Testis (tissue), 2 donors: Measurements from ENCODE around the gene EIF4E1B.

Experiments used
- POLR2A ChIP-seq: fragments of 450-650 bp; IDR thresholded peaks from one replicate; pipeline ENCODE4 v1.6.1; 2017; ENCODE audit warnings: antibody characterized with exemption, mild to moderate bottlenecking, moderate library complexity
- TF ChIP-seq, protein P1 (sequence below), 3 experiments: fragments of 450-650 bp in 2 of 3; fragments of 200-600 bp in 1 of 3; sonication (generic) in 1 of 3; IDR thresholded peaks; one replicate each; pipeline ENCODE4 v1.5.1; 2016 to 2019; ENCODE audit warnings: antibody characterized with exemption in 3 of 3, mild to moderate bottlenecking in 2 of 3, moderate library complexity in 1 of 3

DNA sequence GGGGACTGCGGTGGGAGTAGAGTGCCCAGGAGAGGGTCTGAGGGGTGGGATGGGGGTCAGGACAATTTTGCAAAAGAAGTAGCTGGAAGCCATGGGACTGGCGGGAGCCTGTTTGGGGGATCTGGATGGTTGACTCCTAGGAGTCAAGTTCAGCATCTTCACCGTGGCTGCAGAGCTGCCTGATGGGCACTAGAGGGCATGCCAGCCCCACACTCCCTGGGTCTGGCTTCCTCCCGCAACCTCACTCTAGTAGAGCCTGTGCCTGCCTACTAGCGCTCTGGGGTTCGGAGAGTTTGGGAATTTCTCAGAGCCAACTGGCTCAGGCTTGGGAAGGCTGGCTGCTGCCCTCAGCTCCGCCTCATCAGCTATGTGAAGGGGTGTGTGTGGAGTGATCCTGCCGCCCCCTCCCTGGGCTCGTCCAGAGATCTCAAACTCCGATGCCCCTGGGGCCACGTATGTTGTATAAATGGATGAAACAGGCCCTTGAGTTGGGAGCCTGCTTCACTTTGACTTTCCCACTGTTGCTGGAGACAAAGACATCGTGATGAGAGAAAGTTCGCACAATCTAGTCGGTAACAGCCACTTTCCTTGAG, 27.6 kb downstream of the EIF4E1B start:
- no peak for TF ChIP-seq POLR2A
- TF ChIP-seq, protein P1, sequence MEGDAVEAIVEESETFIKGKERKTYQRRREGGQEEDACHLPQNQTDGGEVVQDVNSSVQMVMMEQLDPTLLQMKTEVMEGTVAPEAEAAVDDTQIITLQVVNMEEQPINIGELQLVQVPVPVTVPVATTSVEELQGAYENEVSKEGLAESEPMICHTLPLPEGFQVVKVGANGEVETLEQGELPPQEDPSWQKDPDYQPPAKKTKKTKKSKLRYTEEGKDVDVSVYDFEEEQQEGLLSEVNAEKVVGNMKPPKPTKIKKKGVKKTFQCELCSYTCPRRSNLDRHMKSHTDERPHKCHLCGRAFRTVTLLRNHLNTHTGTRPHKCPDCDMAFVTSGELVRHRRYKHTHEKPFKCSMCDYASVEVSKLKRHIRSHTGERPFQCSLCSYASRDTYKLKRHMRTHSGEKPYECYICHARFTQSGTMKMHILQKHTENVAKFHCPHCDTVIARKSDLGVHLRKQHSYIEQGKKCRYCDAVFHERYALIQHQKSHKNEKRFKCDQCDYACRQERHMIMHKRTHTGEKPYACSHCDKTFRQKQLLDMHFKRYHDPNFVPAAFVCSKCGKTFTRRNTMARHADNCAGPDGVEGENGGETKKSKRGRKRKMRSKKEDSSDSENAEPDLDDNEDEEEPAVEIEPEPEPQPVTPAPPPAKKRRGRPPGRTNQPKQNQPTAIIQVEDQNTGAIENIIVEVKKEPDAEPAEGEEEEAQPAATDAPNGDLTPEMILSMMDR (IDR thresholded peaks at IDR 0.05) = peak; percentile 43 to 78 (median 66)
